SK-N-SH (cell line): ENCODE results near the gene PPP1CA. TPM values are rescaled to one million over a fixed set of nuclear protein-coding genes. Genes with fewer than 3 reads are reported as not detected.
A peak's percentile ranks its signal among the peaks of the same experiment; 100 is the strongest.

Source experiments
- CTCF ChIA-PET: fragments of 300-600, 350-600 bp; formaldehyde crosslinking; extraction: SDS; loops from one replicate; lab custom pipeline; 2021; lab: Yijun Ruan, JAX
- POLR2A ChIA-PET: fragments of 350-600 bp; sonication (Branson Sonifier 250); formaldehyde crosslinking; extraction: SDS; loops from one replicate; lab custom pipeline; 2020; ENCODE audit warnings: antibody characterized with exemption, inconsistent platforms; lab: Yijun Ruan, JAX
- DNase-seq: peaks from one replicate; pipeline ENCODE4 v3.0.0; 2012
- H2AFZ ChIP-seq: fragments of 200-600 bp; sonication (generic); 2 replicates; pipeline ENCODE4 v1.8.1; 2016; ENCODE audit warnings: antibody characterized with exemption, mild to moderate bottlenecking, low read depth
- H3F3A ChIP-seq: fragments of 200-600 bp; sonication (generic); replicated peaks from 2 replicates; pipeline ENCODE3; 2016; ENCODE audit warnings: antibody characterized with exemption, mild to moderate bottlenecking; ENCODE audit not compliant: insufficient read depth
- H3K27ac ChIP-seq, 2 experiments: fragments of 200-500 bp in 1 of 2; fragments of 200-600 bp in 1 of 2; sonication (Bioruptor generic) in 1 of 2; sonication (generic), shearing (Covaris generic) in 1 of 2; 2 replicates each; pipeline versions ENCODE4 v1.5.1 to v1.6.1; 2014 to 2016; ENCODE audit warnings: low read depth in 2 of 2, inconsistent platforms in 1 of 2, low read length in 1 of 2, mild to moderate bottlenecking in 1 of 2, mixed read lengths in 1 of 2
- H3K27me3 ChIP-seq: fragments of 200-600 bp; sonication (generic), shearing (Covaris generic); 2 replicates; pipeline ENCODE4 v1.6.1; 2016; ENCODE audit warnings: mixed run types; ENCODE audit not compliant: insufficient read depth
- H3K36me3 ChIP-seq, 2 experiments: fragments of 200-500 bp in 1 of 2; fragments of 200-600 bp in 1 of 2; sonication (Bioruptor generic) in 1 of 2; sonication (generic) in 1 of 2; replicated peaks in 1 of 2; 2 replicates each; pipeline versions ENCODE3 to v1.5.1; 2014 to 2016; ENCODE audit warnings: low read length in 1 of 2, mild to moderate bottlenecking in 1 of 2; ENCODE audit not compliant: insufficient read depth in 2 of 2, control insufficient read depth in 1 of 2
- H3K4me1 ChIP-seq, 2 experiments: fragments of 200-500 bp in 1 of 2; fragments of 200-600 bp in 1 of 2; sonication (Bioruptor generic) in 1 of 2; sonication (generic), shearing (Covaris generic) in 1 of 2; 2 replicates each; pipeline versions ENCODE4 v1.5.1 to v1.6.1; 2014 to 2016; ENCODE audit warnings: low read depth in 1 of 2, low read length in 1 of 2, mixed run types in 1 of 2; ENCODE audit not compliant: insufficient read depth in 2 of 2, control insufficient read depth in 1 of 2
- H3K4me2 ChIP-seq: fragments of 200-600 bp; sonication (generic), shearing (Covaris generic); 2 replicates; pipeline ENCODE4 v1.6.1; 2017; ENCODE audit warnings: mixed run types
- H3K4me3 ChIP-seq, 2 experiments: fragments of 200-500 bp in 1 of 2; fragments of 200-600 bp in 1 of 2; sonication (Bioruptor generic) in 1 of 2; sonication (generic), shearing (Covaris generic) in 1 of 2; 2 replicates each; pipeline versions ENCODE4 v1.5.1 to v1.8.1; 2014 to 2016; ENCODE audit warnings: low read depth in 2 of 2, inconsistent platforms in 1 of 2, low read length in 1 of 2, mild to moderate bottlenecking in 1 of 2, mixed read lengths in 1 of 2, moderate library complexity in 1 of 2
- H3K79me2 ChIP-seq: fragments of 200-600 bp; sonication (generic); 2 replicates; pipeline ENCODE4 v1.8.1; 2017; ENCODE audit warnings: mild to moderate bottlenecking; ENCODE audit not compliant: insufficient read depth
- H3K9ac ChIP-seq: fragments of 200-600 bp; sonication (generic); 2 replicates; pipeline ENCODE4 v1.6.1; 2017; ENCODE audit warnings: mixed run types
- H3K9me2 ChIP-seq: fragments of 200-600 bp; sonication (generic); 2 replicates; pipeline ENCODE4 v1.6.1; 2017; ENCODE audit warnings: mixed run types
- H3K9me3 ChIP-seq: fragments of 200-600 bp; sonication (generic); 2 replicates; pipeline ENCODE4 v1.6.1; 2017; ENCODE audit warnings: mixed run types, mild to moderate bottlenecking, moderate library complexity
- H4K20me1 ChIP-seq: fragments of 200-600 bp; sonication (generic); 2 replicates; pipeline ENCODE4 v1.6.1; 2017; ENCODE audit warnings: mild to moderate bottlenecking, mixed run types; ENCODE audit not compliant: insufficient read depth
- ELF1 ChIP-seq: IDR thresholded peaks from 2 replicates; pipeline ENCODE4 v1.4.0; 2012
- EP300 ChIP-seq, 2 experiments: IDR thresholded peaks; 2 replicates each; pipeline versions ENCODE4 v1.4.0 to v1.6.1; 2012; ENCODE audit warnings: borderline replicate concordance in 1 of 2, low read depth in 1 of 2, low read length in 1 of 2
- EZH2phosphoT487 ChIP-seq: fragments of 200-600 bp; sonication (generic); IDR thresholded peaks from 2 replicates; pipeline ENCODE4 v1.6.1; 2017; ENCODE audit warnings: low read depth, mixed run types, mild to moderate bottlenecking, antibody characterized with exemption, moderate library complexity, borderline replicate concordance
- IRF3 ChIP-seq: fragments of 150-350 bp; IDR thresholded peaks from 2 replicates; pipeline ENCODE4 v1.6.1; 2016; ENCODE audit warnings: mild to moderate bottlenecking, low read depth, low read length
- JUND ChIP-seq: IDR thresholded peaks from 2 replicates; pipeline ENCODE4 v1.4.0; 2012
- MAX ChIP-seq: IDR thresholded peaks from 2 replicates; pipeline ENCODE4 v1.4.0; 2012; ENCODE audit warnings: low read depth
- MEF2A ChIP-seq: IDR thresholded peaks from 2 replicates; pipeline ENCODE4 v1.4.0; 2012; ENCODE audit warnings: low read depth, borderline replicate concordance
- NFIC ChIP-seq: IDR thresholded peaks from 2 replicates; pipeline ENCODE4 v1.4.0; 2012; ENCODE audit warnings: borderline replicate concordance
- POLR2AphosphoS5 ChIP-seq: IDR thresholded peaks from 2 replicates; pipeline ENCODE4 v1.6.1; 2012; ENCODE audit warnings: low read depth, low read length
- REST ChIP-seq: IDR thresholded peaks from 2 replicates; pipeline ENCODE4 v1.6.1; 2012; ENCODE audit warnings: mild to moderate bottlenecking, low read depth, low read length, moderate library complexity
- SMC3 ChIP-seq: IDR thresholded peaks from 2 replicates; pipeline ENCODE4 v1.6.1; 2012; ENCODE audit warnings: low read depth, low read length, improper control_type of control experiment
- TAF1 ChIP-seq: IDR thresholded peaks from 2 replicates; pipeline ENCODE4 v1.6.1; 2012; ENCODE audit warnings: low read depth, mild to moderate bottlenecking, low read length, moderate library complexity, borderline replicate concordance
- TCF12 ChIP-seq: IDR thresholded peaks from 2 replicates; pipeline ENCODE4 v1.4.0; 2012
- ZBTB33 ChIP-seq: IDR thresholded peaks from 2 replicates; pipeline ENCODE4 v1.4.0; 2012; ENCODE audit warnings: low read depth, borderline replicate concordance
- WGBS: methylation state at CpG from one replicate; pipeline ENCODE4 v1.1.6; 2017; ENCODE audit warnings: low lambda C conversion rate; 5-methylcytosine and 5-hydroxymethylcytosine counted together
- polyA plus RNA-seq, 3 experiments: library from polyadenylated mRNA; depleted of rRNA; stranded (reverse); fragments of >200 nt; gene quantifications; 2 replicates each; pipeline ENCODE4 v1.2.3, GENCODE V29; 2012

The PPP1CA gene
- polyA plus RNA-seq, 1 of the 3 experiments (the other 2 are of a cell fraction): 261 TPM

GRCh38 chr11:67373648-67374570 is 27.7 kb downstream of the PPP1CA start (continued):
- peak; percentile 49; the same call in 1 of the 2 replicates for TF ChIP-seq REST
- peak; percentile 14; the same call in 1 of the 2 replicates for TF ChIP-seq SMC3
- TF ChIP-seq TAF1: peak; percentile 61
- TF ChIP-seq MEF2A: peak; percentile 55; the same call in 1 of the 2 replicates
- TF ChIP-seq ELF1: no peak
- TF ChIP-seq NFIC: peak; percentile 79
- TF ChIP-seq IRF3: no peak
- peak; percentile 83 for TF ChIP-seq JUND

- Histone ChIP-seq H3K9me2 (no peaks in the 10 kb centered on the region), H2AFZ (no peak within 1 kb of the TSS)
- no peak for TF ChIP-seq EZH2phosphoT487
- no peak for TF ChIP-seq TCF12
- TF ChIP-seq ZBTB33: no peak
- no peak; the same call in 1 of the 2 replicates for TF ChIP-seq MAX
- 0 out of 2 replicates have a peak, but pooled peaks have one; percentile 1 for TF ChIP-seq POLR2AphosphoS5
- no peak for TF ChIP-seq EP300 (IDR thresholded peaks at IDR 0.05; ENCODE audit: borderline replicate concordance in 1 of 2, low read depth in 1 of 2, low read length in 1 of 2)
- TF ChIP-seq JUND: no peak
- TF ChIP-seq, all 33 proteins: peak for 1
Measured at GRCh38 chr11:67372993-67373647, 28.5 kb downstream of the PPP1CA start, which contains the start of gene CLCF1. CLCF1 (minus strand) TSS chr11:67373598; CDS start chr11:67373539, 59 bp downstream.

More at GRCh38 chr11:67372993-67373647, 28.5 kb downstream of the PPP1CA start, which contains the start of gene CLCF1:
- H3F3A ChIP-seq: peaks cover 22% of the 10 kb centered on the region
- ChIA-PET POLR2A (interaction anchor here (0.6 to 1.4 kb wide), 4 partner anchors 16 to 257 kb away, joined by 3 to 5 read pairs (median 3); partner anchors contain the start of genes PPP1CA and RAD9A), CTCF (interaction anchor here (0.9 to 19.7 kb wide), 9 partner anchors 9 to 111 kb away, joined by 3 to 955 read pairs (median 5); partner anchors contain the start of genes POLD4 and RAD9A)
- H3K4me3 ChIP-seq: peak within 1 kb of the TSS; percentile 61 to 83
- peak within 1 kb of the TSS; percentile 77 for H3K4me2 ChIP-seq
- peak; percentile 90 for DNase-seq
- WGBS: 3% methylated on average over 27 of the region's 76 CpGs
- peaks cover 33 to 41% of the 10 kb centered on the region in 2 experiments; a peak in 3 of 4 replicates for H3K4me1 ChIP-seq
- H4K20me1 ChIP-seq: peaks cover 37% of the 10 kb centered on the region
- no peaks in the 10 kb centered on the region for H3K36me3 ChIP-seq
- peak within 1 kb of the TSS; percentile 100 for H3K9ac ChIP-seq
- H3K27me3 ChIP-seq: no peaks in the 10 kb centered on the region
- peak within 1 kb of the TSS; percentile 67 to 96 for H3K27ac ChIP-seq
- H3K9me3 ChIP-seq: no peaks in the 10 kb centered on the region
- peaks cover 52% of the 10 kb centered on the region for H3K79me2 ChIP-seq
